Stimulated activated CD8-positive, alpha-beta memory T cell treated with anti-CD3 and anti-CD28 coated beads, Interleukin-7, amount 100 ng/mL, for 48 hours (primary cell): ENCODE results near the gene PTTG1IP2.
"Not testable (repeated sequence)": the region's sequence is repeated elsewhere in the genome, so short reads cannot be mapped to it uniquely, and the experiment has no call there.

Experiments
- DNase-seq, 2 donors: peaks; one replicate each; pipeline ENCODE4 v3.0.0-alpha.2; 2020; ENCODE audit warnings: low read depth in 1 of 2; ENCODE audit errors: extremely low read depth in 1 of 2

PTTG1IP2 gene

DNA sequence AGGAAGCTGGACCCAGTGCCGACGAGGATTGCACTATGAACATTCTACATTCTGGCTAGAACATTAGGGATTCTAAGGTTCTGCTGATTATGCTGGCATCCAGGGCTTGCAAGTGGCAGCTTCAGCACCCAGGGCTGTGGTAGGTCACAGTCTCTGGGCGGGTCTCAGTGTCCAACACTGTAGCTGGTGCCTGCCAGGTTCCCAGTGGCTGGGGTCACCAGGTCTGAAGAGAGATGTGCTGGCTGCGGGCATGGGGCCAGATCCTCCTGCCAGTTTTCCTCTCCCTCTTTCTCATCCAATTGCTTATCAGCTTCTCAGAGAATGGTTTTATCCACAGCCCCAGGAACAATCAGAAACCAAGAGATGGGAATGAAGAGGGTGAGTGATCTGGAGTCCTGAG lies at the start of gene PTTG1IP2:
Gene PTTG1IP2 (plus strand): TSS at position 86 of the 400 bp plus-strand sequence. CDS start 148 bp downstream, at position 234.
- no peak for DNase-seq

DNA sequence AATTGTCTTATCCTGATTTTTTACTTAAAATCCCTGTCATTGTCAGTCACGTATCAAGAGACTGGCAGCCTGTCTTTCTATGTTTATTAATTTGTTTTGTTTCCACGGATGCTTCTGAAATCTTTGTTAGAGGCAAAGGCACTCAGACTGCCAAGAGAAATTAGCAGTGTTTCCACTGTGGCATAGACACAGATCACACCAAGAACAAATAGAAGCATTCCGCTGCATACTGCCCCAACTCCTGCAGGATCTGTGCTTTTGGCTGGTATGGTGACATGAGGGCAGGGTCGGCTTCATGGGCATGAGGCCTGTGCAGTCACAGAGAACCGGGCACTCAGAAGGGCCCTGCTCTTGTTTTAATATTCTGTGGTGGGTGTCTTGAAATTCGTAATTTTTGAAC lies 47.8 kb upstream of the PTTG1IP2 start:
- DNase-seq, result no peak

DNA sequence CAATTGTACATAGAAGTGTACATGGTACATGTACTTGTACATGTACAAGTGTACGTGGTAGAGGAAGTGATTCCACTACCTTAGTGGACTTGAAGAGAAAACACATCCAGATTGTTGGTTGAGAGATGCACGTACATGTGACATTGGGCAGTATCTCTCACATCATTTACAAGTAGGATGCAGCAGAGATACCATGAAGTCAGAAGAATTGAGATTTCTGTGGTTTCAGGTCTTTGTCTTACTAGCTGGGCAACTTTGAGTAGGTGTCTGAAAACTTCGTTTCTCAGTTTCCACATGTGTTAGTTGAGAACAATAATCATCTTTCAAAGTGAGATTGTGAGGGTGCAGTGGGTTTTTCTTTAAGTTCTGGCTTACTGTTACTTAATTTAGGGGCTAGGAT lies 44.7 kb upstream of the PTTG1IP2 start:
- DNase-seq, result no peak

DNA sequence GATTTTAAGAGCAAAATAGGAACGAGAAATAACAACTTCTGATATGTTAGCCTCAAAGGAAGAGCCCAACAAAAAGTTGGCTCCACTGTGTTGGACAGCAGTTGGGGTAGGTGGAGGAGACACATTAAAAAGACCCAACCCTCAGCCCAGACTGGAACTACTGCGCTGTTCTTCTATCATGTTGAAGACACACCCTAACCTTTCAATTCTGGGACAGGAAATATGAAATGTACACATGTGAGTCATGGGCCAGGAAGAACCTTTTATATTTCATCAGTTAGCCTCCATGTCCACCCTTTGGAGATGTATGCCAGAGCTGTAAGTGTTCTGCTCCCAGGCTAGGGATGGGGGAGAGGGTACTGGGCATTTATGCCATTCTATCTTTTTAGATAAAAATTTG lies 44.1 kb upstream of the PTTG1IP2 start:
- DNase-seq, result no peak

DNA sequence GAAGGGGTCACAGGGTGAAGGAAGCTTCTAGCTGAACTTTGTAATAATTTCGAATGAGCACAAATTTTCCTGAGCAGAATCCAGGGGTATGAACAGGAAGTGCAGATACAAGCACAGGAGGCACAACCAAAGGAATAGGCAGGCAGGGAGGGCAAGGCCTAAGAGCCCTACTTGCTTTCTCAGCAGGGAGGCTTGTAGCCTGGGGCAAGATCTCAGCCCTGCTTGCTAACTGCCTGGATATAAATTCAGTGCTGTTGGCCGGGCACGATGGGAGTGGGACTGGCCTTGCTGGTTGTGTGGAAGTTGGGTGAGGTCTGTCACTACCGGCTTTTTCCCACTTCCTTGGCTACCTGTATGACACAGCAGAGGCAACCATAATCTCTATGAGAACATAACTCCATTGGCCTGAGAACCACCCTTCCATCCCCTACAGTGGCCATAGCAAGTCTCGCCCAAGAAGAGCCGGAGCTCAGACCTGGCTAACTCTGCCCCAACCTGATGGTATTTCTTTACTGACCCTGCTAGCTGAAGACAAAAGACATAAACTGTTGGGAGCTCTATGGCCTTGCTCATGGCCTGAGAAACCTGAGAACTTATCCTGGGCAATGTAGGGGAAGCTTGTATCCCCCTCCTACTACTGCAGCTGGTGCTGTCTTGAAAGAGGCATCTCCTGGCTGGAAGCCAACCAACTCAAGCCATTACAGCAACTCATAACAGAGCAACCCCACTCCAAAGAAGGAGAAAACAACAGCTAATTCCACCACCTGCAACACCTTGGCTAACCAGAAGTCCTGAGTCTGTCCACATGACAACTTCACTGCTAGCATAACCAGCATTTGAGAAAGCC lies 38.6 kb upstream of the PTTG1IP2 start:
- no peak for DNase-seq

DNA sequence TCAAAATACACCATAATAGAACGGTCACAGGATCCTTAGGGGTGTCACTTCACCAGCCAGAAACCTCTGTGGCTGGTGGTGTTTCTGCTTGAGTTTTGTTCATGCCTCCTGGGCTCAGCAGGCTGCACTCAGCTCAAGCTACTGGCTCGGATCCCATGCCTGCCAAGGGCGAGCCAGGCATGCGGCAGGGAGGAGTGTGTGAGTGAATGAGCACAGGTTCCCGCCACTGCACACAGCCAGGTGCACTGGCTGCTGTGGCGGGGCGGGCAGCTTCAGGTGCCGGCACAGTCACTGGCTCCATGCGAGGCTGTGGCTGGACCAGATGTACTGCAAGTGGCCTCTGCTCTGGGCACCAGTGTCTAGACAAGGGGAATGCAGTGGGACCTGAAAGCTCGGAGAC lies 36.7 kb upstream of the PTTG1IP2 start:
- DNase-seq, result no peak

DNA sequence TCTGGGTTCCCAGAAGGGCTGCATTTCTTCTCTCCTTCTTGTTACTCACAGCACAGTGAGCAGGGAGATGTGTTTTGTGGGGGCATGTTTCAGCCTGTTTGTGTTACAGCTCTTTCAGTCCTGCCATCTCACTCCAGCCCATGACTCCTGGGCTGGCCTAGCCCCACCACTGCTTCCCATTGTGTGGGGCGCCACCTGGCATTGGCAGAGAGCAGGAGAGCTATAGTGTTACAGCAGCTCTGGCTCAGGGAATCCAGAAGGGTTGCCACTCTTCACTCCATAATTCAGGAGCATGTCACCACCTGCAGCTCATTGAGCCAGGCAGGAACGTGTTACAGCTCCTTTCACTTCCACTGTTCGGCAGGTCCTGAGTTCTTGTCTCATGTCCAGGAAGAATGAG lies 36.2 kb upstream of the PTTG1IP2 start:
- DNase-seq, result no peak

DNA sequence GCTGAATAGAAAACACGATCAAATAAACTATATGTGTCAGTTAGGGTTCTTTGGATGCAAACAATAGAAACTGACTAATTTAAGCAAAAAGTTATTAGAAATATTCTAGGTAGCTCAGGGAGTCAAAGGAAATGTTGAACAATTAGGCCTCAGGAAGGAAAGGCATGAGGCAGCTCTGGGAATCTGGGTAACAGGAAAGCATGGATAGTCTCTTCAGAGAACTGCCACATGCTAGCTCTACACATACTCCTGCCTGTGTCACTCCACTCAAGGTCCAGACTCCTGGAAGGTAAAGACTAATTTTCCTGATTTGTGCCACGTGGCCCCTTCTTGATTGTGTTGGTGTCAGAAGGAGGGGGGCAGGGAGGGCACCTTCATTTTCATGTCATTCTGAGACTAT lies 23.8 kb upstream of the PTTG1IP2 start:
- DNase-seq, result no peak

DNA sequence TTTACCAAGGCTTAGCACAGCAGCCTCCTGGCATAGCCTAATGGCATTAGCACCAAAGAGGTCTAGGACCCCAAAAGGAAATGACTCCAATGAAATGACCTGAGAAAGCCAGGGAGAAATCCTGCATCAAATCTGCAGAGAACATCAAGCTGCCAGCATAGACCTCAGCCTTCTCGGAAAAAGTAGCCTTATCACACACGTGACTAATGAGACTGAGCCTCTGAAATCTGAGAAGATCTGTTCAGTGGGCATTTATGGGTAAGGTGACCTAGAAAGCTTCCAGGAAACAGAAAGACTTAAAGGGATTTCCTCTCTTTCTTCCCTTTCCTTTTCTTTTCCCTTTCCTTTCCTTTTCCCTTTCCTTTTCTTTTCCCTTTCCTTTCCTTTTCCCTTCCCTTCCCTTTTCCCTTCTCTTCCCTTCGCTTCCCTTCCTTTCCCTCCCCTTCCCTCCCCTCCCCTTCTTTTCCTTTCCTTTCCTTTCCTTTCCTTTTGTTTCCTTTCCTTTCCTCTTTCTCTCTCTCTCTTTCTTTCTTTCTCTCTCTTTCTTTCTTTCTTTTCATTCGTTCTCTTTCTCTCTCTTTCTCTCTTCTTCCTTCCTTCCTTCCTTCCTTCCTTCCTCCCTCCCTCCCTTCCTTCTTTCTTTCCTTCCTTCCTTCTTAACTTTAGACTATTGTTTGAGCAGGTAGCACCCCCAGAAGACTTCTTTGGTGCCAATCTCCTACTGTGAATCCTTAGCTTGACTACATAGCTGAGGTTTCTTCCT lies 23.1 kb upstream of the PTTG1IP2 start:
- no peak for DNase-seq

DNA sequence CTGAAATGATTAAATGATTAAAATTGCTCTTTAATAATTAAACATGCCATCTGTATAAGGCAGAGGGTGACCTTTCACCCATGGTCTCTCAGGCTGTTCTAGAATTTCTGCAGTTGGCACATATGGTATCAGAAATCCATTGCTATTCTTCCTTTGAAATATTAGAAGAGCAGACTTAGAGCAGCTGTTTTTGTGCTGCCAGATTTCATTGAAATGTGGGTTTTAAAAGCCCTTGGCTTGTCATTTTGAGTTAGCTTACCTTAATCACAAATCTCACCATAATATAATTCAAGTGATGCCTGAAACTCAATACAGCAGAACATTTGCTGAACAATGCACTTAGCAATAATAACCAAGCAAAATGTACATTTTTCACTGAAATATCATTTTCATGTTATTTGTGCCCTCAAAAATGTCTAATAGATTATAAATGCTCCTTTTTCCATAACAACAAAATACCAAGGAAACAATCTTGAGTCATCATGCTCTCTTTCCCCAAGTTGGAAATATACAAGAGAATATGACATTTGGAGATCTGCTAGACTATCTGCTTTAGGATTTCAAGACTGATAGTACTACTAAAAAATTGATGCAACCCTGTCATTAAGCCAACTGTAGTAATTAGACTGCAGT lies 16.1 kb upstream of the PTTG1IP2 start:
- DNase-seq, result no peak

DNA sequence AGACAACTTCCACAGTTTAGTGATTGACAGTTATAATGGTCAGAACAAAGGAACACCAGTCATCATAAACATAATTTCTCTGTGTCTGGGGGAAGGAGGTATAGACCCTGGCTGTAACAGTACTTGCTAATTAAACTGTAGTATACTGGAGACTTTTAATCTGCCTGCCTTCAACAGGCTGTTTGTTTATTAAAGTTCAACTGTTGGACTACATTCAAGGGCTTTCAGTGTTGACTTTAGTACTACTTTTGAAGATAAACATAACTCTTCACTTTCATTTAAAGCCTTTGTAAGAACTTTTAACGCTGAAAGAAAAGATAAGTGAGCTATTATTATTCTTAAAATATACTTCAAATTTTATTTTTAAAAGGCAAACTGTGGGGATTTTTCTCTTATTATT lies 15.5 kb upstream of the PTTG1IP2 start:
- DNase-seq, result no peak

DNA sequence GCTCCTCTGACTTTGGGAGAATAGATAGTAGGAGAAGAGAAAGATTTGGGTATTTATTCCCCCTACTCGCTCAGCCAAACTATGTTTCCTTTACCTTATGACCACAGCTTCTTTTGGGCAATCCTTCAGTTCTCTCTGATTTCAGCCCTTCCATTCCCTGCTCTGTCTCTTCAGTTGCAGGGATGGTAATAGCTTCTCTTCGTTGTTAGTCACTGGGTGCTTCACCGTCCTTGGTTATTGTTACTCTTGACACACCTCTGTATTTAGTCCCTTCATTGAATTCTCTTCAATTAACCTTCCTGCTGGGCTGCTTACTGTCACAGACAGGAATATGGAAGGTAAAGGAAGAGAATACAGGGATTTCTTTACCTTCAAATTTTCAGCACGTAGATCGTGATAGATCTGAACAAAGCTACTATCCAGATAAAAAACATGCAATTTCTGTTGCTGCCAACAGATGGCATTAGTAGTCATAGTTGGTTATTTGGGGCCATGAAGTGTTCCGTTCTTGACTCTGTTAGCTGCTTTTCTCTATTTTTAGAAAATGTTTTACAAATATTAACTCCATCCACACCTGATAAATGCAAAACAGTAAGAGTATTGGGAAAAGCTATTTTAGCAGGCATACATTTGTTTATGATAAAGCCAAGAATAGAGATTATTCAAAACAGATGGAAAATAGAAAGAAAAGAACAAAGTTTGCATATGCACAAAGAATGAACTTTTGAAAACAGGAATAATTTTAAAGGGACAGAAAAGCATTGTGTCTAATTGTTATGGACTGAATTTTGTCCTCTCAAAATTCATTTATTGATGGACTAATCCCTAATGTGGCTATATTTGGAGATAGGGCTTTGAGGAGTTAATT lies 14.0 kb upstream of the PTTG1IP2 start:
- no peak for DNase-seq

DNA sequence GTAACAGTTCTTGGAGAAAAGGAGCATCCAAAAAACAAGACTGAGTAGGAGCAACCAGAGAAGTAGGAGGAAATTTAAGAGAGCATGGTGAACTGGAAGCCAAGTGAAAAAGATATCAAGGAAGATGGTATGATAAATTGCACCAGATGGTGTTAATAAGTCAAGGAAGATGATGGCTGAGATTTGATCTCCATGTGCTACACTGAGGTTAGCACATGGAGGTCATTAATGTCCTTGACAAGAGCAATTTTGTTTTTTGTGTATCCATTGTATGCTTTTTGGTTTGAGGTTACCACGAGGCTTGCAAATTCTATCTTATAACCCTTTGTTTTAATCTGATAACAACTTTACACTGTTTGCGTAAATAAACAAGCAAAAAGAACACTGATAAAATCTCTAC lies 11.3 kb upstream of the PTTG1IP2 start:
- no peak for DNase-seq

DNA sequence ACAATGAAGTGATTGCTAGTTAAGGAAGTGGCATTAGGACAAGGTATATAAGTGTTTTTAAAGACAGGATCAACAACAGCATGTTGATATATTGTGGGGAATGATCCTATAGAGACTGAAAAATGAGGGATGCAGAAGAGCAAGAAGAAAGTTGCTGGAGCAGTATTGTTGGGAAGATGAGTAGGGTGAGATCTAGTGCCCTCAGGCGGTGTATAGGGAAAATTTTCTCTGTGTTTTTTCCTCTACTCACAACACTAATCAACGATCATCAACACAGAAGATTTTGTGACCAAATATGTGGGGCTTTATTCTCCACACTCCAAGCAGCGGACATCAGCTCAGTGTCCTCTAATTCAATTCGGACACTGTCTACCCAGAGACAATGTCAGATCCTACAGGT lies 9.6 kb upstream of the PTTG1IP2 start:
- DNase-seq, result no peak

DNA sequence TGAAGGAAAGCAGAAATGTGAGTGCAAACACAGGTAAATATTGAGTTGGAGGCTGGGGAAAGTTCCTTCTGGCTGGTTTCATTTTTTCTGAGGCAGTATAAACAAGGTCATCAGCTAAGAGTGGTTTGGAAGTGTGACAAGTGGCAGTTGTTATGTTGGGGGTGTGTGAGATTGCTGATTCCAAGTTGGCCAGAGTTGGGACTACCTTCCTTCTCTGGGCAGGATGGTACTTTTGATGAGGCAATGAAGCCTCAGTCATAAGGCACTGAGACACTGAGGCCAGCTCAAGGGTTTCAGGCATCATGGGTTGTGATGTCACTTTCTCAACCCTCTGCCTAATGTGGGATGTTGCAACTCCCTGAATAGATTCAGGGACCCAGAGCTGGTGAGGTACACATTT lies 8.2 kb upstream of the PTTG1IP2 start:
- DNase-seq, result no peak

DNA sequence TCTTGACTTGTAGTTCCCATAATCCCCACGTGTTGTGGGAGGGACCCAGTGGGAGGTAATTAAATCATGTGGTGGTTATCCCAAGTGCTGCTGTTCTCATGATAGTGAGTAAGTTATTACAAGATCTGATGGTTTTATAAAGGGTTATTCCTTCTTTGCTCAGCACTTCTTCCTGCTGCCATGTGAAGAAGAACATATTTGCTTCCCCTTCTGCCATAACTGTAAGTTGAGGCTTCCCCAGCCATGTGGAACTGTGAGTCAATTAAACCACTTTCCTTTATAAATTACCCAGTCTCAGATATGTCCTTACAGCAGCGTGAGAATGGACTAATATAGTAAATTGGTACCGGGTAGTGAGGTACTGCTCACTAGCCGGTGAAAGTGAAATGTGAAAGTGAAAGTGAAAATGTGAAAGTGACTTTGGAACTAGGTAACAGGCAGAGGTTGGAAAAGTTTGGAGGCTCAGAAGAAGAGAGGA lies 6.2 kb upstream of the PTTG1IP2 start:
- DNase-seq, result not testable (repeated sequence)

DNA sequence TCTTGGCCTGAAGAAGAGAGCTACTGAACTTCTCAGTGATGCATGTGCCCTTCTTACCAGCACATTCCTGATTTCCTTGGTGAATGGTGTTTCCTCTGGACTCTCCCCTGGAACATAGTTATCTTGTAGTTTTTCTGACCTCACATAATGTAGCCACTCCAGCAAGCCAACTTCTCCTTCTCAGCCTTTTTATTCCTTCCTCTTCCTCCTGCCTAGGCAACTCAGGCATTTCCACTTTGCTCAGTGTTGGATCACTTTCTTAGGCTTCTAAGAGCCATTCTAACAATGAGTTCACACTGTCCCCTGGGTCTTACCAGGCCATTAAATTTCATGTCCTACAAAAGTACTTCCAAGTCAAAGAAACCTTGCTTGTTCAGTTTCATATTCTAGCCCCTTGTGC lies 3.6 kb upstream of the PTTG1IP2 start:
- DNase-seq, result no peak

DNA sequence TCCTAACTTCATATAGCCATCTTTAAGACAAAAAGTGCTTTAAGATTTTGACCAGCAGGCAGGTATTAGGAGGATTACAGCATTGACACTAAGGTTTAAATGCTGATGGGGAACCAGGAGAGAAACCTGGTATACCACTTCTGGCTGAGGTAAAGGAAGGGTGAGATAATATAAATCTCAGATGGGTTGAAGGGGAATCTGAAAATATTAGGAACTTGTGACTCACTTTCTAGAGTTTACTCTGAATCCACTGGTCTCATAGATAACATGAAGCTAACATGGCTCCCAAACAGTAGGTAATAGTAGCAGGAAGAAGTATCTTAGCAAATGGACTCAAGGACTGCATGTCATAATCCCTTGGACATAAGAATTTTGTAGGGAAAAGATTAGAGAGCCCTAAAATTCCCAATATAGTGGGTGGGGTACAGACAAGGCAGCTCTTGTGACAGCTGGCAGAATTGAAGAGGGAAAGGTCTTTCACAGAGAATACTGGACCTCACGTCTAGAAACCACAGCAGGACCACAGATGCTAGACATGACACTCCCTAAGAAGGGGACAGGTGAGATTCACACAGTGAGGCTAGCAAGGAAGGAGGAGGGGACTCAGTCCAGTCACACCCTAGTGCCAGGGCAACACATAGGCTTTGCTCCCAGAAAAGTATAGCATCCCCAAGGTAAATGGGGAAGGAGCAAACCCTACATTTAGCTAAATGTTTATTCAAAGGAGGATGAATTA lies 3.5 kb downstream of the PTTG1IP2 start:
- DNase-seq, result no peak

DNA sequence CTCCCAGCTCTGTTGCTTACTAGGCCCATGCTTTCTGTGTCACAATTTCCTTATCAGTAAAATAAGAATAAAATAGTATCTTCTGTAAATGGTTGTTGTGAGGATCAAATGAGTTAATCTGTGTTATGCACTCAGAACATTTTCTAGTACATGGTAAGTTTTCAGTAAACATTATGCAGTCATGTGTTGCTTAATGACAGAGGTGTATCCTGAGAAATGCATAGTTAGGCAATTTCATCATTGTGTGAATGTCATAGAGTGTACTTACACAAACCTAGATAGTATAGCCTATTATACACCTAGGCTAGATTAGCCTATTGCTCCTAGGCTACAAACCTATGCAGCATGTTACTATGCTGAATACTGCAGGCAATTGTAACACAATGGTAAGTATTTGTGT lies 4.4 kb downstream of the PTTG1IP2 start:
- no peak for DNase-seq
